Prostate gland (tissue), 2 donors: ENCODE results near the gene VPS33A.

Source experiments
- CTCF ChIP-seq, 4 experiments: fragments of 200-600 bp in 2 of 4; fragments of 450-650 bp in 2 of 4; sonication (generic) in 2 of 4; IDR thresholded peaks; 1 replicate in 3 of 4; 2 replicates in 1 of 4; pipeline ENCODE4 v1.5.1; 2016 to 2019; ENCODE audit warnings: antibody characterized with exemption in 4 of 4, mild to moderate bottlenecking in 2 of 4, moderate library complexity in 2 of 4
- POLR2A ChIP-seq: fragments of 450-650 bp; IDR thresholded peaks from one replicate; pipeline ENCODE4 v1.6.1; 2016; ENCODE audit warnings: antibody characterized with exemption, mild to moderate bottlenecking
- POLR2AphosphoS5 ChIP-seq: sonication (generic); formaldehyde crosslinking; IDR thresholded peaks from one replicate; pipeline ENCODE4 v1.6.1; 2017; ENCODE audit warnings: antibody characterized with exemption

GRCh38 chr12:122311696-122312095 lies 45.4 kb upstream of the VPS33A start:
- TF ChIP-seq POLR2AphosphoS5 (no peak), CTCF (IDR thresholded peaks at IDR 0.05) (no peak), POLR2A (no peak)
